Ovary (tissue), 9 donors: ENCODE results near the gene GP1BA. TPM values are rescaled to one million over a fixed set of nuclear protein-coding genes. Genes with fewer than 3 reads are reported as not detected.
A peak's percentile ranks its signal among the peaks of the same experiment; 100 is the strongest.

Source experiments
- DNase-seq, 5 donors: peaks; one replicate each; pipeline ENCODE4 v3.0.0-alpha.2; 2019 to 2020
- H3K27ac ChIP-seq, 2 donors: fragments of 200-600 bp; one replicate each; pipeline versions ENCODE4 v1.5.1 to v1.8.0; 2019 to 2022
- H3K27me3 ChIP-seq: fragments of 200-600 bp; one replicate; pipeline ENCODE4 v1.8.0; 2022
- H3K36me3 ChIP-seq: fragments of 200-600 bp; sonication (generic); one replicate; pipeline ENCODE4 v1.5.1; 2019
- H3K4me1 ChIP-seq: one replicate; pipeline ENCODE4 v1.8.1; 2013; ENCODE audit warnings: mild to moderate bottlenecking, moderate library complexity; ENCODE audit not compliant: insufficient read depth
- H3K4me3 ChIP-seq: fragments of 200-600 bp; sonication (generic); one replicate; pipeline ENCODE4 v1.5.1; 2017
- H3K9me3 ChIP-seq, 2 donors: fragments of 200-600 bp in 1 of 2; sonication (generic) in 1 of 2; one replicate each; pipeline versions ENCODE4 v1.5.1 to v1.8.1; 2013 to 2019; ENCODE audit warnings: mild to moderate bottlenecking in 1 of 2, moderate library complexity in 1 of 2
- CTCF ChIP-seq, 3 donors: fragments of 450-650 bp in 2 of 3; fragments of 200-600 bp in 1 of 3; IDR thresholded peaks; one replicate each; pipeline versions ENCODE4 v1.5.1 to v1.8.0; 2016 to 2022; ENCODE audit warnings: antibody characterized with exemption in 3 of 3, mild to moderate bottlenecking in 1 of 3
- EP300 ChIP-seq: sonication (generic); formaldehyde crosslinking; IDR thresholded peaks from one replicate; pipeline ENCODE4 v1.6.1; 2017; ENCODE audit warnings: antibody characterized with exemption
- POLR2A ChIP-seq: fragments of 450-650 bp; IDR thresholded peaks from one replicate; pipeline ENCODE4 v1.6.1; 2017; ENCODE audit warnings: antibody characterized with exemption, mild to moderate bottlenecking, moderate library complexity
- WGBS, 3 donors: extraction: QIAGEN DNeasy Blood & Tissue Kit in 1 of 3; methylation state at CpG; one replicate each; pipeline versions ENCODE4 v1.1.5 to v1.1.7; 2013 to 2017; 5-methylcytosine and 5-hydroxymethylcytosine counted together
- intact Hi-C, 4 donors: fragments of 100-400 bp; cut with DNase I; formaldehyde crosslinking; loops; one replicate each; pipeline versions ENCODE4 v1.11.0 to v1.15.1; 2022 to 2023
- polyA plus RNA-seq, 2 donors: library from polyadenylated mRNA; stranded (reverse); fragments of 200-250 nt in 1 of 2; fragments of 350-450 nt in 1 of 2; fragmentation: Illumina TruSeq in 1 of 2; extraction: RNeasy Lipid Tissue Mini Kit (QIAGEN cat#74804) in 1 of 2; gene quantifications; one replicate each; pipeline ENCODE4 v1.2.3, GENCODE V29; 2013 to 2014
- total RNA-seq, 7 donors: library from RNA; depleted of rRNA in 2 of 7; stranded (reverse); fragments of >200 nt in 2 of 7; fragmentation: NEBNext Ultra II Directional in 3 of 7; extraction: Animal tissue kit (Norgen Biotek cat#: 25700) in 3 of 7; gene quantifications; one replicate each; pipeline versions ENCODE4 v1.1.0 to v1.2.4, GENCODE V29; 2016 to 2023
- donor health status: DM: no; HTN: no; CAD: no; lungs with moderate emphysema.
- donor health status: DM: no; HTN: no; CAD: no.
- donor health status: Bipolar disorder and iron deficiency.
- donor health status: DM: yes; HTN: yes; CAD: no.
- donor health status: DM: no; HTN: no; CAD: no.
- donor health status: DM: yes; HTN: yes; CAD: no.

The GP1BA gene
- total and polyA plus RNA-seq, 9 donors = 0.04 to 0.10 TPM; not detected in 7

- Histone ChIP-seq H3K27me3 (no peaks in the 10 kb centered on the region), H3K9me3 (no peaks in the 10 kb centered on the region), H3K36me3 (no peaks in the 10 kb centered on the region), H3K4me3 (no peak overlapping the region), H3K4me1 (peaks cover 9% of the 10 kb centered on the region), H3K27ac (no peak overlapping the region)
- no peak for TF ChIP-seq EP300
- no peak for TF ChIP-seq CTCF (IDR thresholded peaks at IDR 0.05)
- TF ChIP-seq POLR2A = no peak
- DNase-seq = no peak
- intact Hi-C loops = no loop called here
Measured at GRCh38 chr17:4935650-4936049, 3.6 kb downstream of the GP1BA start.

- H3K4me1 ChIP-seq = peaks cover 14% of the 10 kb centered on the region
- intact Hi-C loops = no loop called here
- no peaks in the 10 kb centered on the region for H3K27me3 ChIP-seq
- no peaks in the 10 kb centered on the region for H3K36me3 ChIP-seq
- no peaks in the 10 kb centered on the region for H3K9me3 ChIP-seq
- H3K27ac ChIP-seq = no peak overlapping the region
- 78 to 84% (median 80%) methylated on average over 3 of the region's 3 CpGs for WGBS, 3 donors
- TF ChIP-seq CTCF (IDR thresholded peaks at IDR 0.05) = no peak
- TF ChIP-seq EP300 = no peak
- no peak for TF ChIP-seq POLR2A
- no peak overlapping the region for H3K4me3 ChIP-seq
- DNase-seq = no peak
Measured at GRCh38 chr17:4936436-4936835, 4.4 kb downstream of the GP1BA start.

- Histone ChIP-seq H3K36me3 (no peaks in the 10 kb centered on the region), H3K27ac (no peak overlapping the region), H3K4me1 (peaks cover 14% of the 10 kb centered on the region), H3K9me3 (no peaks in the 10 kb centered on the region), H3K4me3 (no peak overlapping the region), H3K27me3 (no peaks in the 10 kb centered on the region)
- intact Hi-C loops = no loop called here
- 89 to 92% (median 91%) methylated on average over 16 of the region's 16 CpGs for WGBS, 3 donors
- peak in 1 of 5 donors; percentile 16 for DNase-seq
- TF ChIP-seq EP300 (no peak), POLR2A (no peak), CTCF (IDR thresholded peaks at IDR 0.05) (no peak)
Measured at GRCh38 chr17:4937553-4937952, 5.5 kb downstream of the GP1BA start.

- WGBS, 3 donors = 82 to 90% (median 89%) methylated on average over 11 of the region's 11 CpGs
- peaks cover 14% of the 10 kb centered on the region for H3K4me1 ChIP-seq
- no peaks in the 10 kb centered on the region for H3K27me3 ChIP-seq
- H3K9me3 ChIP-seq = no peaks in the 10 kb centered on the region
- intact Hi-C loops = no loop called here
- no peak overlapping the region for H3K27ac ChIP-seq
- H3K36me3 ChIP-seq = no peaks in the 10 kb centered on the region
- no peak overlapping the region for H3K4me3 ChIP-seq
- TF ChIP-seq CTCF (IDR thresholded peaks at IDR 0.05) = no peak
- DNase-seq = peak in 1 of 5 donors; percentile 20
Measured at GRCh38 chr17:4938069-4938491, 6.0 kb downstream of the GP1BA start.
